AG04450 (cell line): ENCODE results near the gene CCDC137. TPM values are rescaled to one million over a fixed set of nuclear protein-coding genes. Genes with fewer than 3 reads are reported as not detected.

Experiments
- CTCF ChIA-PET: fragments of 300-600, 350-600 bp; formaldehyde crosslinking; extraction: SDS; loops from one replicate; lab custom pipeline; 2022; ENCODE audit warnings: antibody characterized with exemption, inconsistent platforms; lab: Charles Lee
- POLR2A ChIA-PET: fragments of 350-600 bp; formaldehyde crosslinking; extraction: SDS; loops from one replicate; lab custom pipeline; 2021; ENCODE audit warnings: antibody characterized with exemption, inconsistent platforms; lab: Yijun Ruan, JAX
- DNase-seq: peaks from one replicate; pipeline ENCODE4 v3.0.0-alpha.2; 2011; ENCODE audit warnings: low read depth, low spot score
- H3K27ac ChIP-seq: one replicate; pipeline ENCODE4 v1.5.1; 2012; ENCODE audit warnings: low read depth, low read length, control low read depth
- H3K27me3 ChIP-seq: one replicate; pipeline ENCODE4 v1.6.0; 2012; ENCODE audit warnings: low read length; ENCODE audit not compliant: control insufficient read depth, insufficient read depth
- H3K4me3 ChIP-seq: 2 replicates; pipeline ENCODE4 v1.5.1; 2011; ENCODE audit warnings: mild to moderate bottlenecking, low read depth, low read length, control low read depth
- H3K9me3 ChIP-seq: 2 replicates; pipeline ENCODE4 v1.5.1; 2012; ENCODE audit warnings: low read length; ENCODE audit not compliant: control insufficient read depth, insufficient read depth
- polyA plus RNA-seq: library from polyadenylated mRNA; depleted of rRNA; stranded (reverse); fragments of >200 nt; gene quantifications from 2 replicates; pipeline ENCODE4 v1.2.3, GENCODE V29; 2011
- TF ChIP-seq, protein P1 (sequence below): IDR thresholded peaks from 2 replicates; pipeline ENCODE4 v1.5.1; 2011; ENCODE audit warnings: low read depth, low read length, control low read depth, inconsistent platforms

Gene CCDC137
- polyA plus RNA-seq, 1 experiment, result 10.7 TPM

DNA sequence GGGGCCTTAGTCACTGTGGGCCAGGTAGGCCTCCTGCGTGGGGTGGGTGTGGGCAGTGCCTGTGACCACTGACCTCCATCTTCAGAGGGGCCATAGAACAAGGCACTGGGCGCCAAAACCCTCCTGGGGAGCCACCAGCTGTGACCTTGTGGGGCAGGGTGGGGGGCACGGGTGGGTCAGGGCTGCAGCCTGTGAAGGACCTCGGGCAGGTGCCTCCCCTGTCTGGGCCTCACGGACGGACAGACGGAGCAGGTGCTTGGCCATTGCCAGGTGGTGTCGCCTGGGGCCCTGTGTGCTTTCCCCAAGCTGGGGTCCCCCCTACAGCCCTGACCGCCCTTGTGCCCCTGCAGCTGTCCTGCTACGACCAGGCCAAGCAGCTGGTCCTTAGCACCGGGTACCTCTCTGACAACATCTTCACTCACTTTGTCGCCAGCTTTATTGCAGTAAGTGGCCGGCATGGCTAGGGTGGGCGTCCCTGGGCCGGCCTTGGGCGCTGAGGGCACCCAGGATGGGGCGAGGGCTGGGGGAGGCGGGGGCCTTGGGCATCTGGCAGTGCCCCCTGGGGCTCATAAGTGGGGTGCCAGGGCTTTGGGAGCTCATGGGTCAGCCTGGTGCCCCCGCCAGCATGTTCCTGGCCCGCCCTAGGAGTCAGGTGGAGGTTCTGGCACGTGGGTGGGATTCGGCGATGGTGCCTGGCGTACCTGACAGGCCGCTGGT is 50.7 kb downstream of the CCDC137 start:
- Histone ChIP-seq H3K9me3 (no peaks in the 10 kb centered on the region; the same call in 1 of the 2 replicates), H3K27ac (no peak overlapping the region), H3K4me3 (no peak overlapping the region), H3K27me3 (no peaks in the 10 kb centered on the region)
- CTCF ChIA-PET, result no interaction called here
- TF ChIP-seq, protein P1, sequence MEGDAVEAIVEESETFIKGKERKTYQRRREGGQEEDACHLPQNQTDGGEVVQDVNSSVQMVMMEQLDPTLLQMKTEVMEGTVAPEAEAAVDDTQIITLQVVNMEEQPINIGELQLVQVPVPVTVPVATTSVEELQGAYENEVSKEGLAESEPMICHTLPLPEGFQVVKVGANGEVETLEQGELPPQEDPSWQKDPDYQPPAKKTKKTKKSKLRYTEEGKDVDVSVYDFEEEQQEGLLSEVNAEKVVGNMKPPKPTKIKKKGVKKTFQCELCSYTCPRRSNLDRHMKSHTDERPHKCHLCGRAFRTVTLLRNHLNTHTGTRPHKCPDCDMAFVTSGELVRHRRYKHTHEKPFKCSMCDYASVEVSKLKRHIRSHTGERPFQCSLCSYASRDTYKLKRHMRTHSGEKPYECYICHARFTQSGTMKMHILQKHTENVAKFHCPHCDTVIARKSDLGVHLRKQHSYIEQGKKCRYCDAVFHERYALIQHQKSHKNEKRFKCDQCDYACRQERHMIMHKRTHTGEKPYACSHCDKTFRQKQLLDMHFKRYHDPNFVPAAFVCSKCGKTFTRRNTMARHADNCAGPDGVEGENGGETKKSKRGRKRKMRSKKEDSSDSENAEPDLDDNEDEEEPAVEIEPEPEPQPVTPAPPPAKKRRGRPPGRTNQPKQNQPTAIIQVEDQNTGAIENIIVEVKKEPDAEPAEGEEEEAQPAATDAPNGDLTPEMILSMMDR, result no peak
- POLR2A ChIA-PET, result interaction anchor here (0.6 kb wide), 1 partner anchor 268 kb away, joined by 4 read pairs; no protein-coding TSS in a partner anchor
- DNase-seq, result no peak

DNA sequence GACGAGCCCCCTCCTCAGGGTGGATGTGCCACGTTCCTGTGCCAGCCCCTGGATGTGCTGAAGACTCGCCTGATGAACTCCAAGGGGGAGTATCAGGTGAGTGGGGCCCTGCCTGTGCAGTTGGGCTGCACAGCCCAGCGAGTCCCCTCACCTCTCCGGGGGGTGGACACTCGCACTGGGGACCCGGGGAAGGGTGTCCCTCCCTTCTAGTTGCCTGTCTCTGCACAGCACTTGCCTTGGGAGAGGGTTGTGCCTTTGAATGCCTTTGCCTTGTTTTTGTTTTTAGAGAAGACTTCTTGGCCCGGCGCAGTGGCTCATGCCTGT is 51.2 kb downstream of the CCDC137 start:
- Histone ChIP-seq H3K4me3 (no peak overlapping the region), H3K9me3 (no peaks in the 10 kb centered on the region; the same call in 1 of the 2 replicates), H3K27ac (no peak overlapping the region), H3K27me3 (no peaks in the 10 kb centered on the region)
- TF ChIP-seq, protein P1, result no peak
- ChIA-PET POLR2A (no interaction called here), CTCF (no interaction called here)
- no peak for DNase-seq

DNA sequence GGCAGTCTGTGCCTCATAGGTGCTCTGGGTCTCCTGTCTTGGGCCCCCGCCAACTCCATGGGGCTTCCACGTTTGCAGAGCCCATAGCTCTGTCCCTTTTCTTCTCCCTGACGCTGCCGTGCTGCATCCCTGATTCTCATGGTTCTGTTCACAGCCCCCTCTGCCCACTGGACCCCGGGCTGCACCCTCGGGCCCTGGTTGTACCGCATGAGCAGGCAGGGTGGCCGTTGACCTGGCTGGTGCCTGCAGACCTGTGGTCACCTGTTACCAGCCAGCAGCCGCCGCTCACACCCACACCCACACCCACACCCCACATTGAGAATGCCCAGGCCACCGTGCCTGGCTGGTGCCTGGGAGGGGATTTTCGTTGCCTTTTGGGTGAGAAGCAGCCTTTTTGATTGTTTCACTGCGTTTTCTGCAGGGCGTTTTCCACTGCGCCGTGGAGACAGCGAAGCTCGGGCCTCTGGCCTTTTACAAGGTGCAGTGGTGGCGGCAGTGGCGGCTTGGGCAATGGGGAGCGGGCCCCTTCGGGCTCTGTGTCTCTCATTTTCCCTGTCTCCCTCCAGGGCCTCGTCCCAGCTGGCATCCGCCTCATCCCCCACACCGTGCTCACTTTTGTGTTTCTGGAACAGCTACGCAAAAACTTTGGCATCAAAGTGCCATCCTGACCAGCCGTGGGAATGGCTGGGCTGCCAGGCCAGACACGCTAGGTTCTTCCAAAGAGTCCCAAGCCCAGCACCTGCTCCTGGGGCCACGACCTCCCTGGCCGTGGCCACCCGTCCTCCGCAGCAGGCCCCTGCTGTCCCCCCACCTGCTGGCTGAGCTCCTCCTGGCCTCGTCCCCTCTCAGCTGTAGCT is 53.1 kb downstream of the CCDC137 start:
- no peak overlapping the region for H3K4me3 ChIP-seq
- no peak overlapping the region for H3K27ac ChIP-seq
- CTCF ChIA-PET, result no interaction called here
- TF ChIP-seq, protein P1, result no peak
- DNase-seq, result no peak
- POLR2A ChIA-PET, result no interaction called here
- H3K9me3 ChIP-seq, result no peaks in the 10 kb centered on the region; the same call in 1 of the 2 replicates
- H3K27me3 ChIP-seq, result no peaks in the 10 kb centered on the region

DNA sequence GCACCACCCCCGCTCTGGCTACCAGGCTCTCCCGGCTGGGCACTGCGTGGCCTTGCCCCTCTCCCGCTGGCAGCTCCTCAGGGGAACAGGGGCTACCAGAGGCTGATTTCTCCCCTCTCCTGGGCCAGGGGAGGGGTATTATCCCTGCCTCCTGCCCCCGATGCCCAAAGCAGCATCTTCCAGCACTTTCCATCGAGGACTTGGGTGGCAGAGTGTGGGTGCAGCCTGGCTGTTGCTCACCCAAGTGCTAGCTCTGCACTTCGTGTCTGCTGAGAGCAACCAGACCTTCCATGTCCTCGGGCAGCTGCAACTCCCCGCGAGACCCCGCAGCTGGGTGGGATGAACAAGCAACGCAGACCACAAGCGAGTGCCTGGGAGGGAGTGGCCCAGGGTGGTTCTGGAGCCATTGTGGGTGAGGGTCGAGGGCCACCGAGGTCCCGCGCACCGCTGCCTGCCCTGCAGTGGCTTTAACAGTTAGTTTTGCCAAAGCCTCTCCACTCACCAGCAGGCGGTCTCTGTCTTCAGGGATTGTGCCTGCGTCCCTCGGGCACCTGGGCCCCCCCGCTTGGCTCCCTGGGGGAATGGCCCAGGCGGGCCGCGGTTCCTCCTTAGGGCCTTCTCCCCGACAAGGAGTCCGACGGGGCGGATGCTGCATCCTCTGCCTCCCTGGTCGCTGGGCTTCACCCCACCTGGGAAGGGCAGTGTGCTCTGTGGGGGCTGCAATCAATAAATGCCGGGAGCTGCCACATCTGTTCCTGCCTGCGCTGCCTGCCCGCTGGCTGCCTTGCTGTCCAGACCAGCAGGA is 53.9 kb downstream of the CCDC137 start:
- ChIA-PET POLR2A (interaction anchor here (1.9 kb wide), 1 partner anchor 8 kb away, joined by 10 read pairs; no protein-coding TSS in a partner anchor), CTCF (no interaction called here)
- H3K9me3 ChIP-seq, result no peaks in the 10 kb centered on the region; the same call in 1 of the 2 replicates
- no peaks in the 10 kb centered on the region for H3K27me3 ChIP-seq
- no peak overlapping the region for H3K4me3 ChIP-seq
- no peak for DNase-seq
- TF ChIP-seq, protein P1, result no peak
- H3K27ac ChIP-seq, result no peak overlapping the region
